ENCODE measurements around the gene NARS2.

DNA sequence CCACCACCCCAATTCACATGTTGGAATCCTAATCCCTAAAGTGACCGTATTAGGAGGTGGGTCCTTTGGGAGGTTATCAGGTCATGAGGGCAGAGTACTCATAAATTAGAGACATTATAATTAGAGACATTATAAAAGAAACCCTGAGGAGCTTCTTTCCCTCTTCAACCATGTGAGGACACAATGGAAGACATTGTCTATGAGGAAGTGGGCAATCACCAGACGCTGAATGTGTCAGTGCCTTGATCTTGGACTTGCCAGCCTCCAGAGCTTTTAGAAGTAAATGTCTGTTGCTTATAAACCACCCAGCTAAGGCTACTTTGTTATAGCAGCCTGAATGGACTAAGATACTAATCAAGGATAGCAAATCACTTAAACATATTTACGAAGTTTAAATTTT, 171.8 kb downstream of the NARS2 start:
- no peak for TF ChIP-seq EZH2 (IDR thresholded peaks at IDR 0.05)
- no peak for TF ChIP-seq POLR2AphosphoS5 (IDR thresholded peaks at IDR 0.05; ENCODE audit: borderline replicate concordance, low read depth, low read length)
- no peak for TF ChIP-seq FOXP2 (optimal IDR thresholded peaks at IDR 0.05; ENCODE audit: control extremely low read depth, extremely low read length, insufficient read depth)
